HEK293 (cell line): ENCODE measurements around the gene PGBD1.

ENCODE experiments used
- CTCF ChIA-PET: fragments of 350-600 bp; formaldehyde crosslinking; extraction: SDS; loops from one replicate; lab custom pipeline; 2021; ENCODE audit warnings: antibody characterized with exemption; lab: Yijun Ruan, JAX
- POLR2A ChIA-PET: fragments of 300-600 bp; formaldehyde crosslinking; extraction: SDS; loops from one replicate; lab custom pipeline; 2020; ENCODE audit warnings: antibody characterized with exemption, inconsistent platforms; lab: Yijun Ruan, JAX
- H3K27ac ChIP-seq: fragments of 200-500 bp; sonication (Bioruptor generic); 2 replicates; pipeline ENCODE4 v1.5.1; 2014; ENCODE audit warnings: low read depth, low read length, control low read depth, inconsistent platforms; ENCODE audit errors: extremely low read depth
- H3K36me3 ChIP-seq, 2 experiments: fragments of 200-500 bp in 1 of 2; sonication (Bioruptor generic) in 1 of 2; 1 replicate in 1 of 2; 2 replicates in 1 of 2; pipeline ENCODE4 v1.5.1; 2014 to 2017; ENCODE audit warnings: inconsistent platforms in 2 of 2, low read length in 2 of 2; ENCODE audit not compliant: control insufficient read depth in 2 of 2, insufficient read depth in 1 of 2
- H3K4me1 ChIP-seq: fragments of 200-500 bp; sonication (Bioruptor generic); 2 replicates; pipeline ENCODE4 v1.5.1; 2014; ENCODE audit warnings: mild to moderate bottlenecking, low read length, inconsistent platforms; ENCODE audit not compliant: control insufficient read depth, insufficient read depth
- H3K4me3 ChIP-seq: 2 replicates; pipeline ENCODE4 v1.5.1; 2011; ENCODE audit warnings: low read depth, mild to moderate bottlenecking, control low read depth, low read length, moderate library complexity
- H3K9me3 ChIP-seq: fragments of 200-500 bp; sonication (Bioruptor generic); 2 replicates; pipeline ENCODE4 v1.5.1; 2014; ENCODE audit warnings: low read depth, low read length, inconsistent platforms; ENCODE audit not compliant: control insufficient read depth, insufficient read depth
- KLF7 ChIP-seq: fragments of 450-650 bp; formaldehyde crosslinking; IDR thresholded peaks from 2 replicates; pipeline ENCODE4 v1.5.1; 2016; ENCODE audit warnings: missing biosample characterization, missing genetic modification characterization, borderline replicate concordance
- PRDM1 ChIP-seq: fragments of 450-650 bp; formaldehyde crosslinking; IDR thresholded peaks from 2 replicates; pipeline ENCODE4; 2016; ENCODE audit warnings: missing biosample characterization, missing genetic modification characterization
- REST ChIP-seq: fragments of 450-650 bp; formaldehyde crosslinking; IDR thresholded peaks from 2 replicates; pipeline ENCODE4 v1.5.1; 2016; ENCODE audit warnings: missing biosample characterization, missing genetic modification characterization
- SP2 ChIP-seq: fragments of 450-650 bp; formaldehyde crosslinking; IDR thresholded peaks from 2 replicates; pipeline ENCODE4 v1.5.1; 2016; ENCODE audit warnings: missing biosample characterization, missing genetic modification characterization
- YY1 ChIP-seq: fragments of 450-650 bp; formaldehyde crosslinking; IDR thresholded peaks from 2 replicates; pipeline ENCODE4 v1.5.1; 2018; ENCODE audit warnings: missing biosample characterization, missing genetic modification characterization
- ZBTB20 ChIP-seq: fragments of 450-650 bp; formaldehyde crosslinking; IDR thresholded peaks from 2 replicates; pipeline ENCODE4 v1.5.1; 2016; ENCODE audit warnings: missing biosample characterization, missing genetic modification characterization
- ZBTB21 ChIP-seq: fragments of 450-650 bp; formaldehyde crosslinking; IDR thresholded peaks from 2 replicates; pipeline ENCODE4 v1.5.1; 2017; ENCODE audit warnings: missing biosample characterization, missing genetic modification characterization
- ZBTB26 ChIP-seq: fragments of 450-650 bp; formaldehyde crosslinking; optimal IDR thresholded peaks from 2 replicates; pipeline ENCODE3; 2016; ENCODE audit warnings: missing biosample characterization, mild to moderate bottlenecking, missing genetic modification characterization
- ZBTB7A ChIP-seq: fragments of 450-650 bp; formaldehyde crosslinking; IDR thresholded peaks from 2 replicates; pipeline ENCODE4 v1.5.1; 2016; ENCODE audit warnings: low read depth, missing biosample characterization, missing genetic modification characterization
- ZEB2 ChIP-seq: fragments of 450-650 bp; formaldehyde crosslinking; IDR thresholded peaks from 2 replicates; pipeline ENCODE4 v1.5.1; 2016; ENCODE audit warnings: missing biosample characterization, missing genetic modification characterization
- ZNF174 ChIP-seq: fragments of 450-650 bp; formaldehyde crosslinking; IDR thresholded peaks from 2 replicates; pipeline ENCODE4 v1.5.0; 2017; ENCODE audit warnings: missing biosample characterization, mild to moderate bottlenecking, missing genetic modification characterization
- ZNF324 ChIP-seq: fragments of 450-650 bp; formaldehyde crosslinking; IDR thresholded peaks from 2 replicates; pipeline ENCODE4 v1.5.1; 2016; ENCODE audit warnings: missing biosample characterization, missing genetic modification characterization
- ZNF394 ChIP-seq: fragments of 450-650 bp; formaldehyde crosslinking; IDR thresholded peaks from 2 replicates; pipeline ENCODE4 v1.5.1; 2016; ENCODE audit warnings: missing biosample characterization, missing genetic modification characterization, mild to moderate bottlenecking, moderate library complexity, borderline replicate concordance
- ZNF521 ChIP-seq: fragments of 450-650 bp; formaldehyde crosslinking; IDR thresholded peaks from 2 replicates; pipeline ENCODE4 v1.5.1; 2017; ENCODE audit warnings: missing biosample characterization, mild to moderate bottlenecking, missing genetic modification characterization
- ZNF561 ChIP-seq: fragments of 450-650 bp; IDR thresholded peaks from 2 replicates; pipeline ENCODE4 v1.5.1; 2018; ENCODE audit warnings: missing biosample characterization, missing genetic modification characterization, borderline replicate concordance
- ZNF610 ChIP-seq: fragments of 450-650 bp; formaldehyde crosslinking; IDR thresholded peaks from 2 replicates; pipeline ENCODE4 v1.5.1; 2016; ENCODE audit warnings: missing biosample characterization, missing genetic modification characterization, borderline replicate concordance
- ZNF626 ChIP-seq: fragments of 450-650 bp; sonication (Bioruptor Pico); formaldehyde crosslinking; IDR thresholded peaks from 2 replicates; pipeline ENCODE4 v1.5.1; 2018; ENCODE audit warnings: missing biosample characterization, missing genetic modification characterization, inconsistent platforms
- ZNF664 ChIP-seq: fragments of 450-650 bp; formaldehyde crosslinking; IDR thresholded peaks from 2 replicates; pipeline ENCODE4 v1.5.1; 2016; ENCODE audit warnings: missing biosample characterization, missing genetic modification characterization
- ZXDB ChIP-seq: fragments of 450-650 bp; formaldehyde crosslinking; IDR thresholded peaks from 2 replicates; pipeline ENCODE4 v1.5.1; 2016; ENCODE audit warnings: missing biosample characterization, missing genetic modification characterization
- TF ChIP-seq, protein P1 (sequence below): fragments of 450-650 bp; formaldehyde crosslinking; conservative IDR thresholded peaks from 2 replicates; pipeline ENCODE4 v1.5.1; 2016; ENCODE audit warnings: low read depth, missing biosample characterization, missing genetic modification characterization

Gene PGBD1

DNA sequence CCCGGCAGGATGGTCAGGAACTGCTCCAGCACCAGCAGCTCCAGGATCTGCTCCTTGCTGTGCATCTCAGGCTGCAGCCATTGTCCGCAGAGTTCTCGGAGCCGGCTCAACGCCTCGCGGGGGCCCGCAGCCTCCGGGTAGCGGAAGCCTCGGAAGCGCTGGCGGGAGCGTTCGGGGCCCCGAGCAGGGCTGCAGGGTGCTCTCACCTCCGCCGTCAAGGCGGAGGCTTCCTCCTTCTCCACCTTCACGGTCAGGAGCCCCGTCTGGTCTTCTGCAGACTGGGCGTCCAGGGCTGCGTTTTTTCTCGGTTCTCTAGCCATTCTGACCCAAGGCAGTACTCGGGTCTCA is 29.7 kb upstream of the PGBD1 start (continued):
- peak; percentile 89 for TF ChIP-seq ZBTB20 (tag by site-specific recombination)
- TF ChIP-seq ZNF626 (tag by site-specific recombination), result no peak
- TF ChIP-seq ZBTB26, result peak; percentile 38
- no peak for TF ChIP-seq ZNF521
- no peak for TF ChIP-seq ZNF174 (tag by site-specific recombination)
- TF ChIP-seq, all 188 proteins: peak for 4

DNA sequence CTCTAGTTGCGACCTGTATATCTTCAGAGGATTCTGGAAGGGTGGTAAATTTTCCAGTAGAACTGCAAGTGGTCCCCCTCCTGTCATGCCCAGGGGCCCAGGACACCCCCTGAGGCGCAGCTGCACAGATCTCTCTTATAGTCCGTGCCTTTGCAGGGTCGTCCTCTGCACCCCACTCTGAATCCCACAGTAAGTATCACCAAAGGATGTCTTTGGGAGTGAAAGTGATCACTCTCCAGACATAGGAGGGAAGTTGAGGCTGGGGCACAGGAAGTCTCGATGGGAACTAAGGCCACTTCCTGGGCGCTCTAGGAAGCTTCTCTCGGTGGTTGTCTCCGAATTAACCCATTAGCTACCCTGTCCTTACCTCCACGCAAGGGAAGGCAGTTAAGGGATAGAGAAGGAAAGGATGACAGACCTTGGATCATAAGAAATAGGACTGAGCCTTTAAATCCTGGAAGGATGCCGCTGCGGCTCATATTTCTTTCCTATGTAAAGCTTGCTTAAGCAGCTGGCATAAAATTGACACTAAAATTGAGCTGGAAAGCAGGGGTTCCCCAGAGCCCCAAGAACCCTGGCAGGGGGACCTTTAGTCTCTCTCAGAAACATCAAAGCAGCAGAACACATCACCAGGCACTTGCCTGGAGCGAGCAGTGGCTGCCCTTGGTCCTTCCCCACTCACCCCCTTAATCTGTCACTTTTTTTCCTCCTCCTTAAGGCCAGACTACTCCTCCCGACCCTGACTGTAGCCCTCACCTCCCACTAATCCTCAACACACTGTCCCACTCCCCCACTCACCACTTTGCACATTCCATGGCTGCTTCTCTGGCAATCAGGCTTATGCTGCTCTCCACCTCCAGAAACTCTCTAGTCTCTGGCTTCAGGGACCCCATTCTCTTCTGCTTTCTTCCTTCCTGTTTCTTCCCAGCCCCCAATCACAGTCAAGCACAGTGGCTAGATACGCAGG is 29.1 kb upstream of the PGBD1 start, which contains the start of gene ZKSCAN4:
ZKSCAN4 (minus strand) TSS at position 261 of the 967 bp plus-strand sequence. CDS start 289 bp downstream, outside the sequence.
- Histone ChIP-seq H3K4me1 (peaks cover 5% of the 10 kb centered on the region; the same call in 1 of the 2 replicates), H3K27ac (peak within 1 kb of the TSS; percentile 20; the same call in 1 of the 2 replicates), H3K9me3 (no peaks in the 10 kb centered on the region), H3K4me3 (peak within 1 kb of the TSS; percentile 74), H3K36me3 (peaks cover 6 to 21% of the 10 kb centered on the region in 2 experiments)
- ChIA-PET CTCF (interaction anchor here (0.9 to 2.4 kb wide), 3 partner anchors 8 to 104 kb away, joined by 3 to 13 read pairs (median 3); no protein-coding TSS in a partner anchor), POLR2A (interaction anchor here (0.7 to 3.8 kb wide), 19 partner anchors 8 to 350 kb away, joined by 3 to 62 read pairs (median 4); partner anchors contain the start of genes PGBD1, ZKSCAN3, ZKSCAN8 and ZSCAN16)
- peak; percentile 73; the same call in 1 of the 2 replicates for TF ChIP-seq ZNF324 (tag by site-specific recombination)
- peak; percentile 70; the same call in 1 of the 2 replicates for TF ChIP-seq YY1
- TF ChIP-seq ZNF561 (tag by site-specific recombination), result peak; percentile 92
- no peak for TF ChIP-seq ZBTB7A
- TF ChIP-seq ZNF610 (tag by site-specific recombination), result no peak
- peak; percentile 20; the same call in 1 of the 2 replicates for TF ChIP-seq KLF7 (tag by site-specific recombination)
- TF ChIP-seq PRDM1 (tag by site-specific recombination), result peak; percentile 91
- peak; percentile 69; the same call in 1 of the 2 replicates for TF ChIP-seq ZXDB
- peak; percentile 68; the same call in 1 of the 2 replicates for TF ChIP-seq ZNF394
- TF ChIP-seq ZEB2, result 0 out of 2 replicates have a peak, but pooled peaks have one; percentile 23
- TF ChIP-seq SP2, result peak; percentile 79
- no peak for TF ChIP-seq ZNF664 (tag by site-specific recombination)
- TF ChIP-seq ZBTB21 (tag by site-specific recombination), result peak; percentile 42; the same call in 1 of the 2 replicates
- TF ChIP-seq REST (tag by site-specific recombination), result peak; percentile 13; the same call in 1 of the 2 replicates
- TF ChIP-seq ZBTB26, result no peak
- TF ChIP-seq, protein P1, sequence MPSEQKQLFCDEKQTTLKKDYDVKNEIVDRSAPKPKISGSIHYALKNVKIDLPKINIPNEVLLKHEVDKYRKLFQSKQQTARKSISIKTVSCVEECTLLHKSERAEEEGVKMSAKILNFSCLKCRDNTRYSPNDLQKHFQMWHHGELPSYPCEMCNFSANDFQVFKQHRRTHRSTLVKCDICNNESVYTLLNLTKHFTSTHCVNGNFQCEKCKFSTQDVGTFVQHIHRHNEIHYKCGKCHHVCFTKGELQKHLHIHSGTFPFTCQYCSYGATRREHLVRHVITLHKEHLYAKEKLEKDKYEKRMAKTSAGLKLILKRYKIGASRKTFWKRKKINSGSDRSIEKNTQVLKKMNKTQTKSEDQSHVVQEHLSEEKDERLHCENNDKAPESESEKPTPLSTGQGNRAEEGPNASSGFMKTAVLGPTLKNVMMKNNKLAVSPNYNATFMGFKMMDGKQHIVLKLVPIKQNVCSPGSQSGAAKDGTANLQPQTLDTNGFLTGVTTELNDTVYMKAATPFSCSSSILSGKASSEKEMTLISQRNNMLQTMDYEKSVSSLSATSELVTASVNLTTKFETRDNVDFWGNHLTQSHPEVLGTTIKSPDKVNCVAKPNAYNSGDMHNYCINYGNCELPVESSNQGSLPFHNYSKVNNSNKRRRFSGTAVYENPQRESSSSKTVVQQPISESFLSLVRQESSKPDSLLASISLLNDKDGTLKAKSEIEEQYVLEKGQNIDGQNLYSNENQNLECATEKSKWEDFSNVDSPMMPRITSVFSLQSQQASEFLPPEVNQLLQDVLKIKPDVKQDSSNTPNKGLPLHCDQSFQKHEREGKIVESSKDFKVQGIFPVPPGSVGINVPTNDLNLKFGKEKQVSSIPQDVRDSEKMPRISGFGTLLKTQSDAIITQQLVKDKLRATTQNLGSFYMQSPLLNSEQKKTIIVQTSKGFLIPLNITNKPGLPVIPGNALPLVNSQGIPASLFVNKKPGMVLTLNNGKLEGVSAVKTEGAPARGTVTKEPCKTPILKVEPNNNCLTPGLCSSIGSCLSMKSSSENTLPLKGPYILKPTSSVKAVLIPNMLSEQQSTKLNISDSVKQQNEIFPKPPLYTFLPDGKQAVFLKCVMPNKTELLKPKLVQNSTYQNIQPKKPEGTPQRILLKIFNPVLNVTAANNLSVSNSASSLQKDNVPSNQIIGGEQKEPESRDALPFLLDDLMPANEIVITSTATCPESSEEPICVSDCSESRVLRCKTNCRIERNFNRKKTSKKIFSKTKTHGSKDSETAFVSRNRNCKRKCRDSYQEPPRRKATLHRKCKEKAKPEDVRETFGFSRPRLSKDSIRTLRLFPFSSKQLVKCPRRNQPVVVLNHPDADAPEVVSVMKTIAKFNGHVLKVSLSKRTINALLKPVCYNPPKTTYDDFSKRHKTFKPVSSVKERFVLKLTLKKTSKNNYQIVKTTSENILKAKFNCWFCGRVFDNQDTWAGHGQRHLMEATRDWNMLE (tag by site-specific recombination), result peak; percentile 99
